ENCODE data around the gene GNAQ. TPM values are rescaled to one million over a fixed set of nuclear protein-coding genes. Genes with fewer than 3 reads are reported as not detected.
"Not testable (repeated sequence)": the region's sequence is repeated elsewhere in the genome, so short reads cannot be mapped to it uniquely, and the experiment has no call there.

Gene GNAQ
- total RNA-seq, 1 donor from 2014 or later = 0.20 TPM

GRCh38 chr9:77872177-77872576 is 159.4 kb downstream of the GNAQ start:
- intact Hi-C loops (cut with micrococcal nuclease) = no loop called here
- ChIA-PET CTCF (no interaction called here), POLR2A (no interaction called here)
- Mint-ChIP-seq H3K9me3 (no peaks in the 10 kb centered on the region), H3K27me3 (peaks cover 3% of the 10 kb centered on the region), H3K36me3 (ENCODE audit: low read depth) (no peaks in the 10 kb centered on the region), H3K27ac (no peak overlapping the region), H3K4me3 (no peak overlapping the region), H3K4me1 (no peaks in the 10 kb centered on the region)
- ATAC-seq (ENCODE audit: low read depth) (no peak), DNase-seq (no peak)
- TF ChIP-seq CTCF (IDR thresholded peaks at IDR 0.05) = no peak

- POLR2A ChIA-PET = no interaction called here
- Mint-ChIP-seq H3K27me3 (peaks cover 3% of the 10 kb centered on the region), H3K36me3 (ENCODE audit: low read depth) (no peaks in the 10 kb centered on the region), H3K4me1 (no peaks in the 10 kb centered on the region), H3K4me3 (no peak overlapping the region), H3K27ac (no peak overlapping the region), H3K9me3 (no peaks in the 10 kb centered on the region)
- no peak for ATAC-seq (ENCODE audit: low read depth)
- no peak for TF ChIP-seq CTCF (IDR thresholded peaks at IDR 0.05)
- no peak for DNase-seq
- CTCF ChIA-PET = no interaction called here
- intact Hi-C loops (cut with micrococcal nuclease) = no loop called here
These were observed 160.1 kb downstream of the GNAQ start for GRCh38 chr9:77871483-77871882.

GRCh38 chr9:77866878-77867277 is 164.7 kb downstream of the GNAQ start:
- POLR2A ChIA-PET = no interaction called here
- peaks cover 6% of the 10 kb centered on the region for H3K9me3 Mint-ChIP-seq
- H3K4me3 Mint-ChIP-seq = no peak overlapping the region
- H3K27ac Mint-ChIP-seq = no peak overlapping the region
- intact Hi-C loops (cut with micrococcal nuclease) = no loop called here
- TF ChIP-seq CTCF (IDR thresholded peaks at IDR 0.05) = no peak
- ATAC-seq (ENCODE audit: low read depth) (no peak), DNase-seq (no peak)
- no peaks in the 10 kb centered on the region for H3K27me3 Mint-ChIP-seq
- no peaks in the 10 kb centered on the region for H3K36me3 Mint-ChIP-seq (ENCODE audit: low read depth)
- no peaks in the 10 kb centered on the region for H3K4me1 Mint-ChIP-seq
- CTCF ChIA-PET = no interaction called here

GRCh38 chr9:77865385-77866047 is 166.1 kb downstream of the GNAQ start:
- ChIA-PET CTCF (no interaction called here), POLR2A (no interaction called here)
- Mint-ChIP-seq H3K27me3 (no peaks in the 10 kb centered on the region), H3K9me3 (peaks cover 8% of the 10 kb centered on the region), H3K4me3 (no peak overlapping the region), H3K4me1 (no peaks in the 10 kb centered on the region), H3K36me3 (ENCODE audit: low read depth) (no peaks in the 10 kb centered on the region), H3K27ac (no peak overlapping the region)
- no peak for TF ChIP-seq CTCF (IDR thresholded peaks at IDR 0.05)
- DNase-seq (no peak), ATAC-seq (ENCODE audit: low read depth) (no peak)
- intact Hi-C loops (cut with micrococcal nuclease) = no loop called here

- no peak overlapping the region for H3K27ac Mint-ChIP-seq
- H3K27me3 Mint-ChIP-seq = no peaks in the 10 kb centered on the region
- no peak overlapping the region for H3K4me3 Mint-ChIP-seq
- no peaks in the 10 kb centered on the region for H3K4me1 Mint-ChIP-seq
- H3K36me3 Mint-ChIP-seq (ENCODE audit: low read depth) = no peaks in the 10 kb centered on the region
- H3K9me3 Mint-ChIP-seq = peaks cover 8% of the 10 kb centered on the region
- ATAC-seq (ENCODE audit: low read depth) (no peak), DNase-seq (no peak)
- no peak for TF ChIP-seq CTCF (IDR thresholded peaks at IDR 0.05)
- ChIA-PET POLR2A (no interaction called here), CTCF (no interaction called here)
- intact Hi-C loops (cut with micrococcal nuclease) = no loop called here
These were observed 167.3 kb downstream of the GNAQ start for GRCh38 chr9:77864211-77864889.

GRCh38 chr9:77863638-77864037 is 168.0 kb downstream of the GNAQ start:
- POLR2A ChIA-PET; H3K36me3 Mint-ChIP-seq (ENCODE audit: low read depth): not testable (repeated sequence)

GRCh38 chr9:77860953-77861352 is 170.7 kb downstream of the GNAQ start:
- H3K4me1 Mint-ChIP-seq; POLR2A ChIA-PET; DNase-seq; intact Hi-C loops (cut with micrococcal nuclease); H3K27ac Mint-ChIP-seq; H3K9me3 Mint-ChIP-seq; H3K27me3 Mint-ChIP-seq; H3K4me3 Mint-ChIP-seq; CTCF ChIA-PET; H3K36me3 Mint-ChIP-seq (ENCODE audit: low read depth); ATAC-seq (ENCODE audit: low read depth): not testable (repeated sequence)

More at GRCh38 chr9:77863638-77864037, 168.0 kb downstream of the GNAQ start:
- H3K9me3 Mint-ChIP-seq; ATAC-seq (ENCODE audit: low read depth); H3K4me1 Mint-ChIP-seq; CTCF ChIA-PET; H3K27ac Mint-ChIP-seq; intact Hi-C loops (cut with micrococcal nuclease); H3K4me3 Mint-ChIP-seq; H3K27me3 Mint-ChIP-seq; DNase-seq: not testable (repeated sequence)
